ENCODE data around the gene GATA5. TPM values are rescaled to one million over a fixed set of nuclear protein-coding genes. Genes with fewer than 3 reads are reported as not detected.

Gene GATA5
- total RNA-seq, 4 donors from 2014 or later, result 1.7 to 48.3 (median 39.5) TPM

- no peak for DNase-seq
- TF ChIP-seq POLR2A (IDR thresholded peaks at IDR 0.05) (no peak), CTCF (IDR thresholded peaks at IDR 0.05) (no peak)
- no peaks in the 10 kb centered on the region for H3K27me3 ChIP-seq
- H3K36me3 ChIP-seq, result no peaks in the 10 kb centered on the region
- H3K4me1 ChIP-seq, result no peaks in the 10 kb centered on the region
- H3K4me3 ChIP-seq, result no peak overlapping the region
- no peaks in the 10 kb centered on the region for H3K9me3 ChIP-seq
- H3K27ac ChIP-seq, result no peak overlapping the region
These were observed 40.0 kb upstream of the GATA5 start for GRCh38 chr20:62515826-62516225.

GRCh38 chr20:62515280-62515679 lies 39.5 kb upstream of the GATA5 start:
- TF ChIP-seq POLR2A (IDR thresholded peaks at IDR 0.05) (no peak), CTCF (IDR thresholded peaks at IDR 0.05) (no peak)
- Histone ChIP-seq H3K27me3 (no peaks in the 10 kb centered on the region), H3K4me3 (no peak overlapping the region), H3K4me1 (no peaks in the 10 kb centered on the region), H3K9me3 (no peaks in the 10 kb centered on the region), H3K27ac (no peak overlapping the region), H3K36me3 (no peaks in the 10 kb centered on the region)
- DNase-seq, result no peak

- H3K9me3 ChIP-seq, result no peaks in the 10 kb centered on the region
- H3K36me3 ChIP-seq, result no peaks in the 10 kb centered on the region
- H3K4me3 ChIP-seq, result no peak overlapping the region
- H3K4me1 ChIP-seq, result no peaks in the 10 kb centered on the region
- no peaks in the 10 kb centered on the region for H3K27me3 ChIP-seq
- TF ChIP-seq POLR2A (IDR thresholded peaks at IDR 0.05) (no peak), CTCF (IDR thresholded peaks at IDR 0.05) (no peak)
- no peak for DNase-seq
- no peak overlapping the region for H3K27ac ChIP-seq
These were observed 38.2 kb upstream of the GATA5 start for GRCh38 chr20:62513991-62514390.

- Histone ChIP-seq H3K27ac (no peak overlapping the region), H3K4me3 (no peak overlapping the region), H3K9me3 (no peaks in the 10 kb centered on the region), H3K4me1 (no peaks in the 10 kb centered on the region), H3K27me3 (no peaks in the 10 kb centered on the region), H3K36me3 (no peaks in the 10 kb centered on the region)
- no peak for DNase-seq
- TF ChIP-seq CTCF (IDR thresholded peaks at IDR 0.05), result no peak
- no peak for TF ChIP-seq POLR2A (IDR thresholded peaks at IDR 0.05)
These were observed 36.3 kb upstream of the GATA5 start for GRCh38 chr20:62511915-62512610.

GRCh38 chr20:62511300-62511914 lies 35.6 kb upstream of the GATA5 start:
- Histone ChIP-seq H3K36me3 (no peaks in the 10 kb centered on the region), H3K27me3 (no peaks in the 10 kb centered on the region), H3K4me1 (no peaks in the 10 kb centered on the region), H3K27ac (no peak overlapping the region), H3K4me3 (no peak overlapping the region), H3K9me3 (no peaks in the 10 kb centered on the region)
- TF ChIP-seq CTCF (IDR thresholded peaks at IDR 0.05) (no peak), POLR2A (IDR thresholded peaks at IDR 0.05) (no peak)
- DNase-seq, result no peak
